GM12801 (cell line): Measurements from ENCODE around the gene RAB5IF.

ENCODE experiments used
- CTCF ChIP-seq: IDR thresholded peaks from one replicate; pipeline ENCODE4 v1.5.1; 2011; ENCODE audit warnings: control low read depth; ENCODE audit not compliant: insufficient read length; ENCODE audit errors: extremely low read depth

RAB5IF gene

GRCh38 chr20:36573103-36573797 lies 32.3 kb upstream of the RAB5IF start, which contains the start of gene TGIF2:
TGIF2 (plus strand) TSS chr20:36573597; CDS start chr20:36578775, 5,178 bp downstream.
- TF ChIP-seq CTCF = no peak

GRCh38 chr20:36573798-36574365 lies 31.7 kb upstream of the RAB5IF start:
- TF ChIP-seq CTCF = no peak

GRCh38 chr20:36574366-36575135 lies 31.0 kb upstream of the RAB5IF start:
- no peak for TF ChIP-seq CTCF

GRCh38 chr20:36576081-36576445 lies 29.5 kb upstream of the RAB5IF start:
- TF ChIP-seq CTCF = no peak

- TF ChIP-seq CTCF = no peak
Observed at GRCh38 chr20:36578356-36579041, 27.1 kb upstream of the RAB5IF start.

- no peak for TF ChIP-seq CTCF
Observed at GRCh38 chr20:36579996-36580545, 25.5 kb upstream of the RAB5IF start.

GRCh38 chr20:36582322-36582721 lies 23.3 kb upstream of the RAB5IF start:
- no peak for TF ChIP-seq CTCF
